GM10847 (cell line): ENCODE measurements around the gene PGBD4.

ENCODE experiments used
- POLR2A ChIP-seq: IDR thresholded peaks from 2 replicates; pipeline ENCODE4 v1.6.1; 2011; ENCODE audit not compliant: insufficient read length; ENCODE audit errors: extremely low read depth

PGBD4 gene

GRCh38 chr15:34101366-34102174, at the start of gene PGBD4, which contains the start of gene EMC7:
TSS of gene PGBD4 (plus strand) at chr15:34102083. CDS start at chr15:34102532, 449 bp downstream.
TSS of gene EMC7 (minus strand) at chr15:34101862. CDS start at chr15:34101839, 23 bp downstream.
- TF ChIP-seq POLR2A, result peak; percentile 91

- no peak for TF ChIP-seq POLR2A
Observed at GRCh38 chr15:34054081-34054707, 47.7 kb upstream of the PGBD4 start.

GRCh38 chr15:34055868-34056595, 45.9 kb upstream of the PGBD4 start:
- no peak for TF ChIP-seq POLR2A

- TF ChIP-seq POLR2A, result no peak
Observed at GRCh38 chr15:34056911-34057310, 45.0 kb upstream of the PGBD4 start.

GRCh38 chr15:34059476-34059875, 42.4 kb upstream of the PGBD4 start:
- TF ChIP-seq POLR2A, result no peak

GRCh38 chr15:34059946-34060345, 41.9 kb upstream of the PGBD4 start:
- no peak for TF ChIP-seq POLR2A

GRCh38 chr15:34064438-34064837, 37.4 kb upstream of the PGBD4 start:
- no peak for TF ChIP-seq POLR2A

GRCh38 chr15:34065261-34065660, 36.6 kb upstream of the PGBD4 start:
- TF ChIP-seq POLR2A, result no peak

GRCh38 chr15:34065941-34066340, 35.9 kb upstream of the PGBD4 start:
- no peak for TF ChIP-seq POLR2A

GRCh38 chr15:34070003-34070402, 31.9 kb upstream of the PGBD4 start:
- TF ChIP-seq POLR2A, result no peak

GRCh38 chr15:34076785-34077184, 25.1 kb upstream of the PGBD4 start:
- no peak for TF ChIP-seq POLR2A

- no peak for TF ChIP-seq POLR2A
Observed at GRCh38 chr15:34078900-34079299, 23.0 kb upstream of the PGBD4 start.

- TF ChIP-seq POLR2A, result no peak
Observed at GRCh38 chr15:34079904-34080303, 22.0 kb upstream of the PGBD4 start.

- TF ChIP-seq POLR2A, result no peak
Observed at GRCh38 chr15:34084086-34084485, 17.8 kb upstream of the PGBD4 start.

GRCh38 chr15:34085746-34086145, 16.1 kb upstream of the PGBD4 start:
- TF ChIP-seq POLR2A, result no peak

GRCh38 chr15:34099914-34100313, 2.0 kb upstream of the PGBD4 start:
- no peak for TF ChIP-seq POLR2A
